ENCODE results near the gene ZNF525. TPM values are rescaled to one million over a fixed set of nuclear protein-coding genes. Genes with fewer than 3 reads are reported as not detected.

Gene ZNF525
- polyA plus RNA-seq, 1 donor from 2014 or later = 5.1 TPM

DNA sequence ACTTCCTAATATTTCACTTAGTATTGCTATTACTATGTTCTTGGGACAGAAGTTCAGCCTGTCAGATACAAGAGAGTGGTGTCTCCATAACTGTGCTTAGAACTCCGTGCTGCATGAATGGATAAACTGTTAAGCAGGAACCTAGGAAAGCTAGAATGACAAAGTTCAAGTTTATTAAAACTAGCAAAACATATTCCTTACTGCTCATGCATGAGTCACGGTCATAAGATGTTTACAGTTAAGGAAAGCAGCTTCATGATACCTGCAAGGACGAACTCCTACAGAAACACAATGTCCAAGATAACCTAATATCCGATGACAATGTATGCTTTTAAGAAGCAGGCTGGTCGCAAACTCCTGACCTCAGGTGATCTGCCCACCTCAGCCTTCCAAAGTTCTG, 23.4 kb downstream of the ZNF525 start:
- no peaks in the 10 kb centered on the region for H4K20me1 ChIP-seq (ENCODE audit: insufficient read depth)
- no peaks in the 10 kb centered on the region for H3K27me3 ChIP-seq (ENCODE audit: insufficient read depth, low read depth, low read length)
- no peak overlapping the region for H3K27ac ChIP-seq (ENCODE audit: low read length)
- H2AFZ ChIP-seq (ENCODE audit: low read depth, low read length) = no peak overlapping the region
- H3F3A ChIP-seq (ENCODE audit: insufficient read depth, low read length, poor library complexity, severe bottlenecking) = no peaks in the 10 kb centered on the region
- H3K9me3 ChIP-seq (ENCODE audit: low read length) = no peaks in the 10 kb centered on the region
- H3K36me3 ChIP-seq (ENCODE audit: insufficient read depth, low read length) = no peaks in the 10 kb centered on the region
- no peaks in the 10 kb centered on the region for H3K9me2 ChIP-seq (ENCODE audit: insufficient read depth, low read length)
- H3K9ac ChIP-seq (ENCODE audit: low read length) = no peak overlapping the region
- no peak overlapping the region for H3K4me3 ChIP-seq (ENCODE audit: low read length)
- H3K79me2 ChIP-seq (replicated peaks; ENCODE audit: insufficient read depth, low read length) = no peaks in the 10 kb centered on the region
- H3K4me2 ChIP-seq (ENCODE audit: low read length) = no peak overlapping the region
- TF ChIP-seq MXI1 (conservative IDR thresholded peaks at IDR 0.05; ENCODE audit: poor library complexity, severe bottlenecking) (no peak), EZH2 (IDR thresholded peaks at IDR 0.05; ENCODE audit: borderline replicate concordance, insufficient read depth, low read length, poor library complexity, severe bottlenecking) (no peak), SMC3 (conservative IDR thresholded peaks at IDR 0.05; ENCODE audit: poor library complexity) (no peak), CTCF (IDR thresholded peaks at IDR 0.05; ENCODE audit: poor library complexity, severe bottlenecking) (no peak), POLR2AphosphoS5 (IDR thresholded peaks at IDR 0.05) (no peak)

- no peak for TF ChIP-seq REST (IDR thresholded peaks at IDR 0.05; ENCODE audit: borderline replicate concordance)
- TF ChIP-seq EZH2 (IDR thresholded peaks at IDR 0.05; ENCODE audit: borderline replicate concordance, insufficient read depth, low read length, poor library complexity, severe bottlenecking) = no peak
- no peak for TF ChIP-seq MXI1 (conservative IDR thresholded peaks at IDR 0.05; ENCODE audit: poor library complexity, severe bottlenecking)
- no peak for TF ChIP-seq RAD21 (conservative IDR thresholded peaks at IDR 0.05)
- no peak for TF ChIP-seq SMC3 (conservative IDR thresholded peaks at IDR 0.05; ENCODE audit: poor library complexity)
- no peak for TF ChIP-seq CTCF (IDR thresholded peaks at IDR 0.05; ENCODE audit: poor library complexity, severe bottlenecking)
- TF ChIP-seq TAF1 (IDR thresholded peaks at IDR 0.05; ENCODE audit: low read depth) = no peak
- no peak for TF ChIP-seq EP300 (conservative IDR thresholded peaks at IDR 0.05; ENCODE audit: poor library complexity, severe bottlenecking)
- TF ChIP-seq POLR2AphosphoS5 (IDR thresholded peaks at IDR 0.05) = no peak
- Histone ChIP-seq H3K27me3 (ENCODE audit: insufficient read depth, low read depth, low read length) (no peaks in the 10 kb centered on the region), H3K27ac (ENCODE audit: low read length) (no peak overlapping the region), H3K4me3 (ENCODE audit: low read length) (no peak overlapping the region), H3K9me2 (ENCODE audit: insufficient read depth, low read length) (no peaks in the 10 kb centered on the region), H3K9me3 (ENCODE audit: low read length) (no peaks in the 10 kb centered on the region), H3F3A (ENCODE audit: insufficient read depth, low read length, poor library complexity, severe bottlenecking) (no peaks in the 10 kb centered on the region), H3K9ac (ENCODE audit: low read length) (no peak overlapping the region), H3K36me3 (ENCODE audit: insufficient read depth, low read length) (no peaks in the 10 kb centered on the region), H3K79me2 (replicated peaks; ENCODE audit: insufficient read depth, low read length) (no peaks in the 10 kb centered on the region), H3K4me2 (ENCODE audit: low read length) (no peak overlapping the region), H2AFZ (ENCODE audit: low read depth, low read length) (no peak overlapping the region), H4K20me1 (ENCODE audit: insufficient read depth) (no peaks in the 10 kb centered on the region)
Observed at GRCh38 chr19:53389571-53389970, 24.1 kb downstream of the ZNF525 start.

All from neural cell (in vitro differentiated cells).